Calu3 (cell line): ENCODE results near the gene ATP13A1. TPM values are rescaled to one million over a fixed set of nuclear protein-coding genes. Genes with fewer than 3 reads are reported as not detected.

Experiments
- BruUV-seq: library from RNA; stranded (reverse); fragments of 400-500 nt; replicated peaks from 2 replicates; lab custom pipeline; 2021; lab: Mats Ljungman, UMichigan
- CTCF ChIA-PET: fragments of 300-600 bp; sonication (Branson Sonifier 250); formaldehyde crosslinking; loops from one replicate; lab custom pipeline; 2022; ENCODE audit warnings: antibody characterized with exemption; lab: Charles Lee
- DNase-seq: peaks from one replicate; pipeline ENCODE4 v3.0.0; 2022
- H3K27ac Mint-ChIP-seq: one replicate; pipeline ENCODE4 v1.8.0; 2022; ENCODE audit warnings: mixed read lengths; ENCODE audit not compliant: unreplicated experiment
- H3K27me3 Mint-ChIP-seq: one replicate; pipeline ENCODE4 v1.8.0; 2022; ENCODE audit warnings: mixed read lengths; ENCODE audit not compliant: unreplicated experiment
- H3K36me3 Mint-ChIP-seq: one replicate; pipeline ENCODE4 v1.8.0; 2022; ENCODE audit warnings: mild to moderate bottlenecking, moderate library complexity, mixed read lengths; ENCODE audit not compliant: insufficient read depth, unreplicated experiment
- H3K4me1 Mint-ChIP-seq: one replicate; pipeline ENCODE4 v1.8.0; 2022; ENCODE audit warnings: mild to moderate bottlenecking, low read depth, mixed read lengths; ENCODE audit not compliant: unreplicated experiment
- H3K4me3 Mint-ChIP-seq: one replicate; pipeline ENCODE4 v1.8.0; 2022; ENCODE audit warnings: mild to moderate bottlenecking, low read depth, moderate library complexity, mixed read lengths; ENCODE audit not compliant: unreplicated experiment
- H3K9me3 Mint-ChIP-seq: one replicate; pipeline ENCODE4 v1.8.0; 2022; ENCODE audit warnings: low read depth, mixed read lengths; ENCODE audit not compliant: unreplicated experiment
- intact Hi-C: fragments of 100-400 bp; cut with micrococcal nuclease; formaldehyde crosslinking; loops from one replicate; pipeline ENCODE4 v1.10.0; 2022; ENCODE audit not compliant: unreplicated experiment
- total RNA-seq: library from RNA; stranded (reverse); gene quantifications from 2 replicates; pipeline ENCODE4 v1.2.3, GENCODE V29; 2022
- TF ChIP-seq, protein P1 (sequence below): fragments of 200-600 bp; IDR thresholded peaks from one replicate; pipeline ENCODE4 v1.8.0; 2022; ENCODE audit warnings: antibody characterized with exemption; ENCODE audit not compliant: unreplicated experiment

The ATP13A1 gene
- total RNA-seq, 1 experiment from 2014 or later: 65.4 TPM

GRCh38 chr19:19679176-19680073 is 15.9 kb upstream of the ATP13A1 start:
- H3K4me1 Mint-ChIP-seq: no peaks in the 10 kb centered on the region
- H3K9me3 Mint-ChIP-seq: peaks cover 10% of the 10 kb centered on the region
- peaks cover 32% of the 10 kb centered on the region for H3K36me3 Mint-ChIP-seq
- TF ChIP-seq, protein P1, sequence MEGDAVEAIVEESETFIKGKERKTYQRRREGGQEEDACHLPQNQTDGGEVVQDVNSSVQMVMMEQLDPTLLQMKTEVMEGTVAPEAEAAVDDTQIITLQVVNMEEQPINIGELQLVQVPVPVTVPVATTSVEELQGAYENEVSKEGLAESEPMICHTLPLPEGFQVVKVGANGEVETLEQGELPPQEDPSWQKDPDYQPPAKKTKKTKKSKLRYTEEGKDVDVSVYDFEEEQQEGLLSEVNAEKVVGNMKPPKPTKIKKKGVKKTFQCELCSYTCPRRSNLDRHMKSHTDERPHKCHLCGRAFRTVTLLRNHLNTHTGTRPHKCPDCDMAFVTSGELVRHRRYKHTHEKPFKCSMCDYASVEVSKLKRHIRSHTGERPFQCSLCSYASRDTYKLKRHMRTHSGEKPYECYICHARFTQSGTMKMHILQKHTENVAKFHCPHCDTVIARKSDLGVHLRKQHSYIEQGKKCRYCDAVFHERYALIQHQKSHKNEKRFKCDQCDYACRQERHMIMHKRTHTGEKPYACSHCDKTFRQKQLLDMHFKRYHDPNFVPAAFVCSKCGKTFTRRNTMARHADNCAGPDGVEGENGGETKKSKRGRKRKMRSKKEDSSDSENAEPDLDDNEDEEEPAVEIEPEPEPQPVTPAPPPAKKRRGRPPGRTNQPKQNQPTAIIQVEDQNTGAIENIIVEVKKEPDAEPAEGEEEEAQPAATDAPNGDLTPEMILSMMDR: no peak
- no TSS peak for BruUV-seq
- intact Hi-C loops: no loop called here
- DNase-seq: no peak
- CTCF ChIA-PET: no interaction called here
- no peaks in the 10 kb centered on the region for H3K27me3 Mint-ChIP-seq
- H3K4me3 Mint-ChIP-seq: no peak overlapping the region
- no peak overlapping the region for H3K27ac Mint-ChIP-seq

GRCh38 chr19:19677579-19677978 is 14.1 kb upstream of the ATP13A1 start:
- CTCF ChIA-PET: no interaction called here
- Mint-ChIP-seq H3K27me3 (no peaks in the 10 kb centered on the region), H3K9me3 (peaks cover 10% of the 10 kb centered on the region), H3K36me3 (peaks cover 39% of the 10 kb centered on the region), H3K4me1 (no peaks in the 10 kb centered on the region), H3K27ac (no peak overlapping the region), H3K4me3 (no peak overlapping the region)
- intact Hi-C loops: no loop called here
- no peak for DNase-seq
- TF ChIP-seq, protein P1: no peak
- BruUV-seq: no TSS peak

DNA sequence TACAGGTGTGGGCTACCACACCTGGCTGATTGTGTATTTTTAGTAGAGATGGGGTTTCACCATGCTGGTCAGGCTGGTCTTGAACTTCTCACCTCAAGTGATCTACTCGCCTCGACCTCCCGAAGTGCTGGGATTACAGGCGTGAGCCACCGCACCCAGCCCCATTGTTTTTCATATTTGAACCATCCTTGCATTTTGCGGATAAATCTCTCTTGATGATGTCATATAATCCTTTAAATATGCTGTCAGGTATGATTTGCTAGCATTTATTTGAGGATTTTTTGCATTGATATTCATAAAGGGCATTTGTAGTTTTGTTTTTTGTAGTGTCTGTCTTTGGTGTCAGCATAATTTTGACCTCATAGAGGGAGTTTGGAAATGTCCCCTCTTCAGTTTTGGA is 10.8 kb upstream of the ATP13A1 start:
- Mint-ChIP-seq H3K36me3 (peaks cover 35% of the 10 kb centered on the region), H3K4me1 (no peaks in the 10 kb centered on the region), H3K4me3 (no peak overlapping the region), H3K9me3 (peaks cover 10% of the 10 kb centered on the region), H3K27me3 (no peaks in the 10 kb centered on the region), H3K27ac (no peak overlapping the region)
- TF ChIP-seq, protein P1: no peak
- CTCF ChIA-PET: no interaction called here
- DNase-seq: no peak
- intact Hi-C loops: no loop called here
- no TSS peak for BruUV-seq

GRCh38 chr19:19672816-19673215 is 9.3 kb upstream of the ATP13A1 start:
- TF ChIP-seq, protein P1: no peak
- BruUV-seq: no TSS peak
- H3K4me1 Mint-ChIP-seq: no peaks in the 10 kb centered on the region
- no peak for DNase-seq
- H3K4me3 Mint-ChIP-seq: no peak overlapping the region
- intact Hi-C loops: no loop called here
- H3K27ac Mint-ChIP-seq: no peak overlapping the region
- H3K9me3 Mint-ChIP-seq: peaks cover 7% of the 10 kb centered on the region
- H3K36me3 Mint-ChIP-seq: peaks cover 39% of the 10 kb centered on the region
- CTCF ChIA-PET: no interaction called here
- no peaks in the 10 kb centered on the region for H3K27me3 Mint-ChIP-seq
